Mucosa of stomach (tissue), 1 donor: ENCODE data around the gene PLS1.
"Not testable (repeated sequence)": the region's sequence is repeated elsewhere in the genome, so short reads cannot be mapped to it uniquely, and the experiment has no call there.

Experiments
- H3K27me3 ChIP-seq: one replicate; pipeline ENCODE4 v1.7.0; 2013; ENCODE audit warnings: mild to moderate bottlenecking, low read length; ENCODE audit not compliant: control insufficient read depth, insufficient read depth
- H3K36me3 ChIP-seq: one replicate; pipeline ENCODE4 v1.7.0; 2013; ENCODE audit warnings: low read length; ENCODE audit not compliant: control insufficient read depth, insufficient read depth
- H3K4me1 ChIP-seq: one replicate; pipeline ENCODE4 v1.7.0; 2013; ENCODE audit warnings: mild to moderate bottlenecking, low read length; ENCODE audit not compliant: control insufficient read depth, insufficient read depth
- H3K4me3 ChIP-seq: one replicate; pipeline ENCODE4 v1.7.0; 2013; ENCODE audit warnings: low read length
- H3K9ac ChIP-seq: one replicate; pipeline ENCODE4 v1.7.0; 2013; ENCODE audit warnings: mild to moderate bottlenecking, low read length, moderate library complexity
- H3K9me3 ChIP-seq: one replicate; pipeline ENCODE4 v1.7.0; 2013; ENCODE audit warnings: mild to moderate bottlenecking, low read length, moderate library complexity; ENCODE audit not compliant: control insufficient read depth
- donor health status: Pancreatic carcinoma.

Gene PLS1

DNA sequence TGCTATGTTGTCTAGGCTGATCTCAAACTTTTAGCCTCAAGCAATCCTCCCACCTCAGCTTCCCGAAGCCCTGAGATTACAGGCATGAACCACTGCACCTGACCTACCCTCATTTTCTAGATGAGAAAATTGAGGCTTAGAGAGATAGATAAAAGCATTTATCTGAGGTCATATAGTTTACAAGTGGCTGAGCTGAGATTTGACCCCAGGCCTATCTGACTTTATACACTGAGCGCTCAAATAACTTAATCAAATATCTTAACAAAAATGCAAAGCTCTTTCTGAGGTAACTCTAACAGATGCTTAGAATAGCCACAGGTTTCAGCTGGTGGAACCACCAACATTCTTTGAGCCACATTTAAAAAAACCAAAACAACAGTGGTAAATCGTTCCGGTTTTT, 5.5 kb downstream of the PLS1 start:
- Histone ChIP-seq H3K9ac (no peak overlapping the region), H3K9me3 (no peaks in the 10 kb centered on the region), H3K4me1 (peaks cover 25% of the 10 kb centered on the region), H3K4me3 (no peak overlapping the region), H3K36me3 (no peaks in the 10 kb centered on the region), H3K27me3 (no peaks in the 10 kb centered on the region)

DNA sequence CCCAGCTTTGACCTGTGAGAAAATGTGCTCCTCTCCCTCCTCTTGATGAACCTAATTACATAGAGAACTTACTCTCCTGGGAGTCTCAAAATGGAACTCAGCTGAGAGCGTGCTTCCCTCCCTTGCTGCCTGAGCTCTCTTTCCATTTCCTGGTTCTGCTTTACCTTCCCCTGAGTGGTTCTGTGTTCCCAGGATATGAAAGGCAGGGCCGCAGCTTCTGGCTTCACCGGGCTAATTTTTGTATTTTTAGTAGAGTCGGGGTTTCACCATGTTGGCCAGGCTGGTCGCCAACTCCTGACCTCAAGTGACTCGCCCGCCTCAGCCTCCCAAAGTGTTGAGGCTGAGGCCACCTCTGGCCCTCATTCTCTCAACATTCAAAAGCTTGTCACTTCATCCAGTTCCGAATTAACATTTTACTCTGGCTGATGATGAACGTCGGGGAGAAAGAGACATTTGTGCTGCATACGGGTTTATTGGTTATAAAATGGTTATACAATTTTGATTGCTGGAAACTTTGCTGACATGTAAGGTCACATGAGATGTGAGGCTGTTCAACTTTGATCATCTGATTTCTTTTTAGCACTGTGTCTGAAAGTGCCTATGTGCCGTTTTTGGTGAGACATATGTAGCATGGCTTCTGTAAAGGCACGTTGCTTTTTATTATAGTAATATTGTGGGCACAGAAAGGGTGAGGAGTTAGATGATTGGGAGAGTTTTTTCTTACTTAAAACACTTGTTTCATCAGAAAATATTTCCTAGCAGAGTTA, 6.6 kb downstream of the PLS1 start:
- Histone ChIP-seq H3K9ac (no peak overlapping the region), H3K36me3 (no peaks in the 10 kb centered on the region), H3K4me3 (no peak overlapping the region), H3K4me1 (peaks cover 25% of the 10 kb centered on the region), H3K27me3 (no peaks in the 10 kb centered on the region), H3K9me3 (no peaks in the 10 kb centered on the region)

DNA sequence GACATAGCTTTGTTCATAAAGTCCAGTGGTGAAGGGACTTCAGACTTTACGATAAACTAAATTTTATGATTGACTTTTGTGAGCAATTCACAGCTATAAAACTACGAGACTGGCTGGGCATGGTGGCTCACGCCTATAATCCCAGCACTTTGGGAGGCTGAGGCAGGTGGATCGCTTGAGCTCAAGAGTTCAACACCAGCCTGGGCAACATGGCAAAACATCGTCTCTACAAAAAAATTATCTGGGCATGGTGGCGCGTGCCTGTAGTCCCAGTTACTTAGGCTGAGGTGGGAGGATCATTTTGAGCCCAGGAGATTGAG, 7.2 kb downstream of the PLS1 start:
- not testable (repeated sequence) for H3K36me3 ChIP-seq, H3K4me3 ChIP-seq, H3K27me3 ChIP-seq, H3K9ac ChIP-seq, H3K9me3 ChIP-seq
- peaks cover 22% of the 10 kb centered on the region for H3K4me1 ChIP-seq

- Histone ChIP-seq H3K4me1 (peaks cover 20% of the 10 kb centered on the region), H3K4me3 (no peak overlapping the region), H3K9ac (no peak overlapping the region), H3K9me3 (no peaks in the 10 kb centered on the region), H3K27me3 (no peaks in the 10 kb centered on the region), H3K36me3 (no peaks in the 10 kb centered on the region)
These were observed 8.7 kb downstream of the PLS1 start for GRCh38 chr3:142604940-142605339.

DNA sequence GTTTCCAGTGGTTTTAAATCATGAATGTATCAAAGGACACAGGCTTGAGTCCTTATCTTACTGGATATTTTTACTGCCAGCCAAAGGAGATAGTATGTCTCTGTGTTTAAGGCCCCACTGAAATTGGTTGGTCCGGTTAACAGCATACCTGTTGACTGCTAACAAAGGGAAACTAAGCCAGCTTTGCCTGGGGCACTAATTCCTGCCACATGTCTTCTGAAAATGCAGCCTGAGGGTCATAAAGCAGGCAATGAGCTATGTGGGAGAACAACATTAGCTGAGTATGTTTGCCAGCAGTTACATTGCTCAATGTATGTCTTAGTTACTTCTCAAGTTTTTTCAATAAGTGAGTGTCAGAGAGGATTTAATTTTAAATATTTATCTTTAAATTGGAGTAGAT, 12.4 kb downstream of the PLS1 start:
- H3K36me3 ChIP-seq, result no peaks in the 10 kb centered on the region
- peaks cover 23% of the 10 kb centered on the region for H3K4me1 ChIP-seq
- no peak overlapping the region for H3K4me3 ChIP-seq
- H3K9me3 ChIP-seq, result no peaks in the 10 kb centered on the region
- H3K9ac ChIP-seq, result no peak overlapping the region
- H3K27me3 ChIP-seq, result no peaks in the 10 kb centered on the region

GRCh38 chr3:142609136-142609535, 12.9 kb downstream of the PLS1 start:
- no peak overlapping the region for H3K4me3 ChIP-seq
- H3K9me3 ChIP-seq, result no peaks in the 10 kb centered on the region
- no peaks in the 10 kb centered on the region for H3K36me3 ChIP-seq
- no peaks in the 10 kb centered on the region for H3K27me3 ChIP-seq
- H3K4me1 ChIP-seq, result peaks cover 28% of the 10 kb centered on the region
- no peak overlapping the region for H3K9ac ChIP-seq

DNA sequence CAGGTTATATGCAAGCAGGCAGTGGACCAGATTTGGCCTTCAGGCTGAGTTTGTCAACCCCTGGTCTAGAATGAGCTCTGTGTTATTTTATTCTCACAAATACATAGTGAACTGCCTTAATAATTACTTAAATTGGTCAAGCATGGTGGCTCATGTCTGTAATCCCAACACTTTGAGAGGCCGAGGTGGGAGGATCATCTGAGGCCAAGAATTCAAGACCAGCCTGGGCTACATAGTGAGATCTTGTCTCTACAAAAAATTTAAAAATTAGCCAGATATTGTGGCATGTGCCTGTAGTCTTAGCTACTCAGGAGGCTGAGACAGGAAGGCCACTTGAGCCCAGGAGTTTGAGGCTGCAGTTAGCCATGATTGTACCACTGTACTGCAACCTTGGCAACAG, 15.0 kb downstream of the PLS1 start:
- Histone ChIP-seq H3K36me3 (no peaks in the 10 kb centered on the region), H3K9me3 (no peaks in the 10 kb centered on the region), H3K9ac (no peak overlapping the region), H3K4me3 (no peak overlapping the region), H3K27me3 (no peaks in the 10 kb centered on the region), H3K4me1 (peaks cover 41% of the 10 kb centered on the region)

DNA sequence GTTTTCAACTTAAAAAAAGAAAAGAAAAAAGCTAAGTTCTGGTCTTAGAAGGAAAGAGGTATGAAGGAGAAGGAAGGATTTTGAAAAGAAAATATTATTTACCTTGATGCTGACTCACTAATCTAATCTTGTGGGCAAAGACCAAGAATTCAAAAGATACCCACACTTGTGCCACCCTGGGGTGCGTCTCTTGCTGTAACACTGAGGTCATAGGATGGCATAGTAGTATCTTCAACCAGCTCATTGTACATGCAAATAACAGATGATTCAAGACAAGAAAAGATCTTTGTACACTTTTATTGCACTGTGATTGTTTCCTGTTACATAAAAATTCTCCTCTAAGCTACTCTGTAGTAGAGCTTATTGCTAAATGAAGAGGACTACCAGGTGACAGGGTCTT, 17.3 kb downstream of the PLS1 start:
- H3K9me3 ChIP-seq, result no peaks in the 10 kb centered on the region
- peaks cover 51% of the 10 kb centered on the region for H3K4me1 ChIP-seq
- H3K27me3 ChIP-seq, result no peaks in the 10 kb centered on the region
- no peak overlapping the region for H3K4me3 ChIP-seq
- no peak overlapping the region for H3K9ac ChIP-seq
- H3K36me3 ChIP-seq, result no peaks in the 10 kb centered on the region

- Histone ChIP-seq H3K4me1 (peaks cover 56% of the 10 kb centered on the region), H3K9me3 (no peaks in the 10 kb centered on the region), H3K4me3 (no peak overlapping the region), H3K36me3 (no peaks in the 10 kb centered on the region), H3K27me3 (no peaks in the 10 kb centered on the region), H3K9ac (no peak overlapping the region)
These were observed 17.9 kb downstream of the PLS1 start for GRCh38 chr3:142614059-142614626.

GRCh38 chr3:142615171-142615570, 19.0 kb downstream of the PLS1 start:
- H3K9ac ChIP-seq, result no peak overlapping the region
- H3K4me1 ChIP-seq, result peaks cover 57% of the 10 kb centered on the region
- H3K27me3 ChIP-seq, result no peaks in the 10 kb centered on the region

DNA sequence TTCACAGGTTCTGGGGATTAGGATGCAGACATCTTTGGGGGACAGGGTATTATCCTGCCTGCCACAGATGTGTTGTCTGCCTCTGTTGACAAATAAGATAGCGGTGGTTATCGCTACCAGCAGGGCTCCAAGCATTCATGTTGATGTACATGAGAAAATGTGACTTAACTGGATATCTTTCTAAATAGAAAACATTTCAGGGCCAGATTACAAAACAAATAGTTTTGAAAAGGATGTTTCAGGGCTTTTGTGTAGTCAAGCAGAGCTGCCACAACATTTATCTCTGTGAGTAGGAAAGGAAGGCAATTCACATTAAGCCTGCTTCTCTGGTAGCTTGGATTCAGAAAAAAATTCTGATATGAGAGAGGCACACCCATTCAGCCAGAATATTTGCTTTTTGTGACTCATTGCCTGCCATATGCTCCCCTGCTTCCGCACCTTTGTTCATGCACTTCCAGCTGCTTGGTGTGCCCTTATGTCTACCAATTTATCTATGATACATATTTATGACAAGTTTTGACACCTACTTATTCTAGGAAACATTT, 22.8 kb downstream of the PLS1 start:
- Histone ChIP-seq H3K4me1 (peaks cover 59% of the 10 kb centered on the region), H3K4me3 (no peak overlapping the region), H3K27me3 (no peaks in the 10 kb centered on the region)

More at GRCh38 chr3:142615171-142615570, 19.0 kb downstream of the PLS1 start:
- H3K36me3 ChIP-seq, result no peaks in the 10 kb centered on the region
- H3K4me3 ChIP-seq, result no peak overlapping the region
- no peaks in the 10 kb centered on the region for H3K9me3 ChIP-seq

DNA sequence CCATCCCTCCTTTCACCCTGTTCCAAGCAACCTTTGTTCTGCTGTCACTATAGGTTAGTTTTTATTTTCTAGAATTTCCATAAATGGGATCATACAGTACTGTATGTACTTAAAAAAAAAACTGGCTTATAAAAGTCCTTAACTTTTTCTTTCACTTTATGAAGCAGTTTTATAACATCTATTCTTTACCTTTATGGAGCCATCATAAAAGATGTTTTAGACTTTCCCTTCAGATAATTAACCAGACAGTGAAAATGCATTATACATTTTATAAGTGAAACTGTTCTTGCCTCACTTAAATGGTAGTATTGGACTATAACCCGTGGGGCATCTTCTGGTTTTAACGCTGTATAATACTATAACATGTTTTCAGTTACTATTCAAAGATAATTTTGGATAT, 26.2 kb downstream of the PLS1 start:
- Histone ChIP-seq H3K27me3 (no peaks in the 10 kb centered on the region), H3K4me3 (no peak overlapping the region), H3K9me3 (no peaks in the 10 kb centered on the region), H3K9ac (no peak overlapping the region), H3K4me1 (peaks cover 42% of the 10 kb centered on the region), H3K36me3 (no peaks in the 10 kb centered on the region)

More for the DNA sequence above, 22.8 kb downstream of the PLS1 start:
- Histone ChIP-seq H3K9ac (peak overlapping the region; percentile 33), H3K36me3 (no peaks in the 10 kb centered on the region), H3K9me3 (no peaks in the 10 kb centered on the region)
